HG02981 (cell line): ENCODE results near the gene VIM.

Experiments used
- ATAC-seq: cut with Tn5 transposase; IDR thresholded peaks from one replicate; pipeline ENCODE4 v1.9.1; 2021; ENCODE audit warnings: mild to moderate bottlenecking, moderate library complexity; ENCODE audit not compliant: unreplicated experiment

The VIM gene

GRCh38 chr10:17228091-17229015 is at the start of gene VIM:
Gene VIM, plus strand, starts transcription at chr10:17228241. Its CDS starts 1,182 bp downstream, at chr10:17229423.
- peak; percentile 35 for ATAC-seq

GRCh38 chr10:17179002-17179401 is 49.0 kb upstream of the VIM start:
- no peak for ATAC-seq

GRCh38 chr10:17181110-17181509 is 46.9 kb upstream of the VIM start:
- ATAC-seq: no peak

- ATAC-seq: no peak
These were observed 46.3 kb upstream of the VIM start for GRCh38 chr10:17181751-17182150.

- ATAC-seq: no peak
These were observed 44.9 kb upstream of the VIM start for GRCh38 chr10:17183110-17183509.

GRCh38 chr10:17185873-17186272 is 42.2 kb upstream of the VIM start:
- no peak for ATAC-seq

GRCh38 chr10:17188644-17189172 is 39.3 kb upstream of the VIM start:
- no peak for ATAC-seq

GRCh38 chr10:17190602-17191001 is 37.4 kb upstream of the VIM start:
- ATAC-seq: no peak

GRCh38 chr10:17195083-17195482 is 33.0 kb upstream of the VIM start:
- ATAC-seq: no peak

GRCh38 chr10:17196045-17196444 is 32.0 kb upstream of the VIM start:
- ATAC-seq: no peak

- ATAC-seq: no peak
These were observed 31.5 kb upstream of the VIM start for GRCh38 chr10:17196573-17196972.

GRCh38 chr10:17199351-17199804 is 28.7 kb upstream of the VIM start:
- ATAC-seq: no peak

- peak; percentile 39 for ATAC-seq
These were observed 27.8 kb upstream of the VIM start for GRCh38 chr10:17200001-17200911.

- peak; percentile 83 for ATAC-seq
These were observed 26.9 kb upstream of the VIM start, which contains the start of gene TRDMT1 for GRCh38 chr10:17200912-17201793. Gene TRDMT1, minus strand, starts transcription at chr10:17201672. Its CDS starts 38 bp downstream, at chr10:17201634.

GRCh38 chr10:17201794-17202116 is 26.3 kb upstream of the VIM start:
- ATAC-seq: no peak

GRCh38 chr10:17202506-17202905 is 25.5 kb upstream of the VIM start:
- ATAC-seq: no peak

GRCh38 chr10:17202999-17203398 is 25.0 kb upstream of the VIM start:
- no peak for ATAC-seq

- no peak for ATAC-seq
These were observed 24.6 kb upstream of the VIM start for GRCh38 chr10:17203416-17203815.

GRCh38 chr10:17206210-17206709 is 21.8 kb upstream of the VIM start:
- ATAC-seq: peak; percentile 70

- no peak for ATAC-seq
These were observed 19.6 kb upstream of the VIM start for GRCh38 chr10:17208476-17208875.
